Transverse colon (tissue), 4 donors: Measurements from ENCODE around the gene RNF115.

ENCODE experiments used
- CTCF ChIP-seq, 5 experiments: fragments of 200-600 bp in 3 of 5; fragments of 450-650 bp in 2 of 5; sonication (generic) in 3 of 5; IDR thresholded peaks; 1 replicate in 2 of 5; 2 replicates in 3 of 5; pipeline ENCODE4 v1.5.1; 2016 to 2017; ENCODE audit warnings: antibody characterized with exemption in 5 of 5, inconsistent platforms in 3 of 5, mild to moderate bottlenecking in 2 of 5, moderate library complexity in 1 of 5
- POLR2AphosphoS5 ChIP-seq, 3 donors: sonication (generic); formaldehyde crosslinking; IDR thresholded peaks; one replicate each; pipeline ENCODE4 v1.6.1; 2016; ENCODE audit warnings: antibody characterized with exemption in 3 of 3

- TF ChIP-seq POLR2AphosphoS5 (IDR thresholded peaks at IDR 0.05), result no peak
- TF ChIP-seq CTCF (IDR thresholded peaks at IDR 0.05), result no peak
Observed at GRCh38 chr1:145757420-145757819, 66.5 kb downstream of the RNF115 start.
